HepG2 (cell line): ENCODE results near the gene TRPC1. TPM values are rescaled to one million over a fixed set of nuclear protein-coding genes. Genes with fewer than 3 reads are reported as not detected.

Experiments
- ATAC-seq: fragments of 200-7000 bp; cut with Tn5 transposase; 3 replicates; pipeline ENCODE4 v1.9.1; 2020; ENCODE audit warnings: mild to moderate bottlenecking, moderate library complexity
- BruUV-seq: library from RNA; stranded (reverse); fragments of 400-500 nt; replicated peaks from 2 replicates; lab custom pipeline; 2021; lab: Mats Ljungman, UMichigan
- CTCF ChIA-PET: fragments of 300-600 bp; formaldehyde crosslinking; extraction: SDS; loops from one replicate; lab custom pipeline; 2021; ENCODE audit warnings: low total read pairs, inconsistent platforms, low intra/inter-chr PET ratio; lab: Yijun Ruan, JAX
- POLR2A ChIA-PET: fragments of 350-600 bp; sonication (Branson Sonifier 250); formaldehyde crosslinking; loops from one replicate; lab custom pipeline; 2020; ENCODE audit warnings: antibody characterized with exemption, inconsistent platforms; lab: Yijun Ruan, JAX
- DNase-seq: peaks from one replicate; pipeline ENCODE4 v3.0.0-alpha.2; 2015; ENCODE audit warnings: low spot score
- FAIRE-seq: peaks from 3 replicates; lab custom pipeline; 2011; peaks lifted over from hg19 to GRCh38; lab: Jason Lieb, UNC
- H2AFZ ChIP-seq: one replicate; pipeline ENCODE4 v1.6.1; 2011; ENCODE audit warnings: low read length, inconsistent platforms
- H3K27ac ChIP-seq: fragments of 300-600 bp; 3 replicates; pipeline ENCODE4 v1.8.0; 2011; ENCODE audit warnings: mixed run types, mild to moderate bottlenecking, mixed read lengths, low read length, inconsistent platforms; ENCODE audit not compliant: insufficient read depth; ENCODE audit errors: extremely low read length
- H3K27me3 ChIP-seq, 2 experiments: fragments of 200-600 bp in 1 of 2; 2 replicates in 1 of 2; 3 replicates in 1 of 2; pipeline versions ENCODE4 v1.6.0 to v1.8.0; 2011; ENCODE audit warnings: low read length in 2 of 2, mild to moderate bottlenecking in 2 of 2, moderate library complexity in 2 of 2, inconsistent platforms in 1 of 2; ENCODE audit not compliant: insufficient read depth in 2 of 2, control insufficient read depth in 1 of 2
- H3K36me3 ChIP-seq, 2 experiments: fragments of 200-600 bp in 1 of 2; replicated peaks in 1 of 2; 2 replicates in 1 of 2; 3 replicates in 1 of 2; pipeline versions ENCODE4 v1.5.1 to v1.8.0; 2011; ENCODE audit warnings: low read length in 2 of 2, inconsistent platforms in 1 of 2; ENCODE audit not compliant: insufficient read depth in 2 of 2, control insufficient read depth in 1 of 2
- H3K4me1 ChIP-seq: 2 replicates; pipeline ENCODE4 v1.5.1; 2012; ENCODE audit warnings: low read length, inconsistent platforms; ENCODE audit not compliant: insufficient read depth
- H3K4me2 ChIP-seq: 2 replicates; pipeline ENCODE4 v1.6.0; 2011; ENCODE audit warnings: low read depth, low read length, inconsistent platforms
- H3K4me3 ChIP-seq, 3 experiments: fragments of 200-600 bp in 1 of 3; sonication (generic), shearing (Covaris generic) in 1 of 3; replicated peaks in 1 of 3; 2 replicates each; pipeline ENCODE4 v1.5.1; 2011 to 2016; ENCODE audit warnings: low read length in 3 of 3, inconsistent platforms in 2 of 3, low read depth in 2 of 3, mild to moderate bottlenecking in 2 of 3, control low read depth in 1 of 3, mixed read lengths in 1 of 3; ENCODE audit not compliant: insufficient read depth in 1 of 3
- H3K79me2 ChIP-seq: one replicate; pipeline ENCODE4 v1.6.1; 2011; ENCODE audit warnings: low read length, inconsistent platforms; ENCODE audit not compliant: insufficient read depth
- H3K9ac ChIP-seq: 2 replicates; pipeline ENCODE4 v1.6.0; 2011; ENCODE audit warnings: mild to moderate bottlenecking, low read depth, low read length, inconsistent platforms; ENCODE audit not compliant: insufficient read depth
- H3K9me3 ChIP-seq: 2 replicates; pipeline ENCODE4 v1.5.1; 2012; ENCODE audit warnings: mild to moderate bottlenecking, low read length
- H4K20me1 ChIP-seq: 2 replicates; pipeline ENCODE4 v1.6.0; 2011; ENCODE audit warnings: inconsistent platforms, mild to moderate bottlenecking, low read length, moderate library complexity; ENCODE audit not compliant: insufficient read depth
- CENPX ChIP-seq: sonication (generic); formaldehyde crosslinking; IDR thresholded peaks from 2 replicates; pipeline ENCODE4 v1.9.0; 2021; ENCODE audit warnings: mild to moderate bottlenecking, missing genetic modification reagents, moderate library complexity
- CHD2 ChIP-seq: IDR thresholded peaks from 2 replicates; pipeline ENCODE4 v1.6.1; 2011; ENCODE audit warnings: low read depth, low read length, improper control_type of control experiment
- FOXM1 ChIP-seq: sonication (generic); formaldehyde crosslinking; IDR thresholded peaks from 2 replicates; pipeline ENCODE4 v1.5.0; 2020; ENCODE audit warnings: missing genetic modification reagents
- GRHL1 ChIP-seq: sonication (generic); formaldehyde crosslinking; conservative IDR thresholded peaks from 2 replicates; pipeline ENCODE4 v1.8.0; 2022; ENCODE audit warnings: missing genetic modification reagents
- HMGXB3 ChIP-seq: sonication (generic); formaldehyde crosslinking; IDR thresholded peaks from 2 replicates; pipeline ENCODE4 v1.4.0; 2020; ENCODE audit warnings: missing genetic modification reagents, borderline replicate concordance
- HOXD1 ChIP-seq: sonication (generic); formaldehyde crosslinking; IDR thresholded peaks from 2 replicates; pipeline ENCODE4 v1.5.0; 2020; ENCODE audit warnings: missing genetic modification reagents
- MAZ ChIP-seq, 2 experiments: sonication (generic) in 1 of 2; formaldehyde crosslinking in 1 of 2; IDR thresholded peaks; 2 replicates each; pipeline versions ENCODE4 v1.5.0 to v1.6.1; 2012 to 2020; ENCODE audit warnings: low read depth in 2 of 2, mild to moderate bottlenecking in 2 of 2, borderline replicate concordance in 1 of 2, improper control_type of control experiment in 1 of 2, low read length in 1 of 2, missing genetic modification reagents in 1 of 2, moderate library complexity in 1 of 2
- NFIC ChIP-seq: IDR thresholded peaks from 2 replicates; pipeline ENCODE4 v1.6.1; 2012; ENCODE audit warnings: mild to moderate bottlenecking, low read length, inconsistent platforms
- TRAFD1 ChIP-seq: sonication (generic); formaldehyde crosslinking; IDR thresholded peaks from 2 replicates; pipeline ENCODE4 v1.5.1; 2020; ENCODE audit warnings: missing genetic modification reagents, mild to moderate bottlenecking, borderline replicate concordance
- ZBTB25 ChIP-seq: IDR thresholded peaks from 2 replicates; pipeline ENCODE4 v1.6.1; 2018; ENCODE audit warnings: missing genetic modification reagents
- ZNF382 ChIP-seq: sonication (generic); formaldehyde crosslinking; IDR thresholded peaks from 2 replicates; pipeline ENCODE4 v1.5.0; 2020; ENCODE audit warnings: missing genetic modification reagents, mild to moderate bottlenecking, borderline replicate concordance
- ZNF614 ChIP-seq: IDR thresholded peaks from 2 replicates; pipeline ENCODE4 v1.6.1; 2018; ENCODE audit warnings: missing biosample characterization, missing genetic modification reagents, inconsistent platforms, borderline replicate concordance
- ZNF883 ChIP-seq: sonication (generic); formaldehyde crosslinking; IDR thresholded peaks from 2 replicates; pipeline ENCODE4 v1.5.1; 2020; ENCODE audit warnings: mild to moderate bottlenecking, missing genetic modification reagents; ENCODE audit errors: not compliant biosample characterization
- WGBS: methylation state at CpG from one replicate; pipeline ENCODE4 v1.1.6; 2017; ENCODE audit warnings: low lambda C conversion rate; 5-methylcytosine and 5-hydroxymethylcytosine counted together
- in situ Hi-C: cut with HindIII; loops from 2 replicates; pipeline ENCODE4 v1.10.0; 2017; ENCODE audit warnings: low pct_unique_long_range_greater_than_20kb; ENCODE audit not compliant: extremely low pct_ligation_motif_present
- intact Hi-C: fragments of 100-400 bp; cut with micrococcal nuclease; formaldehyde crosslinking; loops from one replicate; pipeline ENCODE4 v1.10.0; 2022; ENCODE audit not compliant: unreplicated experiment
- polyA plus RNA-seq, 8 experiments: library from polyadenylated mRNA; depleted of rRNA in 3 of 8; stranded (reverse) in 7 of 8; unstranded in 1 of 8; fragments of >200 nt; fragmentation: Illumina TruSeq in 4 of 8; extraction: Trizol in 4 of 8; gene quantifications; 2 replicates each; pipeline versions ENCODE4 v1.2.1 to v1.2.3, GENCODE V29; 2011 to 2016; ENCODE audit warnings: low read depth in 4 of 8, missing spikeins in 1 of 8, mixed read lengths in 1 of 8; ENCODE audit not compliant: insufficient read depth in 1 of 8
- total RNA-seq, 5 experiments: library from RNA; depleted of rRNA; stranded (reverse); fragments of >200 nt; fragmentation: Illumina TruSeq; extraction: Trizol; gene quantifications; 2 replicates each; pipeline ENCODE4 v1.2.3, GENCODE V29; 2016; ENCODE audit warnings: low read depth in 1 of 5
- TF ChIP-seq, protein P1 (sequence below): sonication (generic); formaldehyde crosslinking; IDR thresholded peaks from 2 replicates; pipeline ENCODE4 v1.8.0; 2022; ENCODE audit warnings: mild to moderate bottlenecking, missing genetic modification reagents

Gene TRPC1
- total and polyA plus RNA-seq, 2 of the 13 experiments (the other 11 are each of a cell fraction or from before 2014, with no cell fraction given) = 10.8 to 13.1 TPM

GRCh38 chr3:142794508-142794907 lies 70.7 kb downstream of the TRPC1 start:
- intact Hi-C loops = no loop called here
- 80% methylated on average over 4 of the region's 4 CpGs for WGBS
- Histone ChIP-seq H3K4me1 (peaks cover 12% of the 10 kb centered on the region), H3K27me3 (no peaks in the 10 kb centered on the region), H4K20me1 (no peaks in the 10 kb centered on the region), H2AFZ (no peak overlapping the region), H3K9me3 (no peaks in the 10 kb centered on the region), H3K27ac (no peak overlapping the region), H3K36me3 (no peaks in the 10 kb centered on the region), H3K79me2 (no peaks in the 10 kb centered on the region), H3K4me3 (no peak overlapping the region), H3K4me2 (no peak overlapping the region), H3K9ac (no peak overlapping the region)
- DNase-seq = no peak
- in situ Hi-C loops = no loop called here
- ChIA-PET CTCF (no interaction called here), POLR2A (no interaction called here)
- ATAC-seq = no peak
- FAIRE-seq = no peak
- no TSS peak for BruUV-seq
- TF ChIP-seq ZNF614 (no peak), NFIC (no peak), ZNF382 (CRISPR knock-in tag) (no peak), CHD2 (no peak), HOXD1 (CRISPR knock-in tag) (no peak), MAZ (IDR thresholded peaks at IDR 0.05; ENCODE audit: borderline replicate concordance, low read depth, low read length) (no peak), MAZ (CRISPR knock-in tag; IDR thresholded peaks at IDR 0.05; ENCODE audit: low read depth) (no peak), FOXM1 (CRISPR knock-in tag) (no peak), ZBTB25 (CRISPR knock-in tag) (no peak), CENPX (CRISPR knock-in tag) (no peak), HMGXB3 (CRISPR knock-in tag) (no peak), TRAFD1 (no peak), ZNF883 (CRISPR knock-in tag) (no peak), GRHL1 (CRISPR knock-in tag) (no peak)
- TF ChIP-seq, protein P1, sequence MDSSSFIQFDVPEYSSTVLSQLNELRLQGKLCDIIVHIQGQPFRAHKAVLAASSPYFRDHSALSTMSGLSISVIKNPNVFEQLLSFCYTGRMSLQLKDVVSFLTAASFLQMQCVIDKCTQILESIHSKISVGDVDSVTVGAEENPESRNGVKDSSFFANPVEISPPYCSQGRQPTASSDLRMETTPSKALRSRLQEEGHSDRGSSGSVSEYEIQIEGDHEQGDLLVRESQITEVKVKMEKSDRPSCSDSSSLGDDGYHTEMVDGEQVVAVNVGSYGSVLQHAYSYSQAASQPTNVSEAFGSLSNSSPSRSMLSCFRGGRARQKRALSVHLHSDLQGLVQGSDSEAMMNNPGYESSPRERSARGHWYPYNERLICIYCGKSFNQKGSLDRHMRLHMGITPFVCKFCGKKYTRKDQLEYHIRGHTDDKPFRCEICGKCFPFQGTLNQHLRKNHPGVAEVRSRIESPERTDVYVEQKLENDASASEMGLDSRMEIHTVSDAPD (CRISPR knock-in tag) = no peak
